Activated CD8-positive, alpha-beta T cell treated with anti-CD3 and anti-CD28 coated beads for 36 hours (primary cell): ENCODE measurements around the gene CD28. TPM values are rescaled to one million over a fixed set of nuclear protein-coding genes. Genes with fewer than 3 reads are reported as not detected.

Experiments
- ATAC-seq: fragments of 200-7000 bp; cut with Tn5 transposase; one replicate; pipeline ENCODE4 v1.10.0; 2021; ENCODE audit warnings: mild to moderate bottlenecking, moderate library complexity
- CTCF ChIA-PET: fragments of 350-600 bp; sonication (Branson Sonifier 250); formaldehyde crosslinking; loops from one replicate; lab custom pipeline; 2021; ENCODE audit warnings: antibody characterized with exemption; lab: Charles Lee
- POLR2A ChIA-PET: fragments of 350-600 bp; sonication (Branson Sonifier 250); formaldehyde crosslinking; loops from one replicate; lab custom pipeline; 2021; ENCODE audit warnings: antibody characterized with exemption; lab: Charles Lee
- DNase-seq: peaks from one replicate; pipeline ENCODE4 v3.0.0-alpha.2; 2020
- H3K27ac Mint-ChIP-seq: one replicate; pipeline ENCODE4 v1.8.0; 2021; ENCODE audit warnings: mild to moderate bottlenecking, mixed read lengths
- H3K27me3 Mint-ChIP-seq: one replicate; pipeline ENCODE4 v1.8.0; 2021; ENCODE audit warnings: mixed read lengths
- H3K36me3 Mint-ChIP-seq: one replicate; pipeline ENCODE4 v1.8.0; 2021; ENCODE audit warnings: low read depth, mixed read lengths
- H3K4me1 Mint-ChIP-seq: one replicate; pipeline ENCODE4 v1.8.0; 2021; ENCODE audit warnings: low read depth, mixed read lengths
- H3K4me3 Mint-ChIP-seq: one replicate; pipeline ENCODE4 v1.8.0; 2021; ENCODE audit warnings: mild to moderate bottlenecking, moderate library complexity, mixed read lengths
- H3K9me3 Mint-ChIP-seq: one replicate; pipeline ENCODE4 v1.8.0; 2021; ENCODE audit warnings: mixed read lengths
- intact Hi-C: fragments of 100-400 bp; cut with micrococcal nuclease; formaldehyde crosslinking; loops from one replicate; pipeline ENCODE4 v1.10.0; 2022
- total RNA-seq, 2 experiments: library from RNA; stranded (reverse); gene quantifications; one replicate each; pipeline ENCODE4 v1.2.3, GENCODE V29; 2021
- TF ChIP-seq, protein P1 (sequence below): fragments of 200-600 bp; IDR thresholded peaks from one replicate; pipeline ENCODE4 v1.8.0; 2022; ENCODE audit warnings: antibody characterized with exemption, mild to moderate bottlenecking

The CD28 gene
- total RNA-seq, 2 experiments from 2014 or later = 94.2 to 97.3 TPM

DNA sequence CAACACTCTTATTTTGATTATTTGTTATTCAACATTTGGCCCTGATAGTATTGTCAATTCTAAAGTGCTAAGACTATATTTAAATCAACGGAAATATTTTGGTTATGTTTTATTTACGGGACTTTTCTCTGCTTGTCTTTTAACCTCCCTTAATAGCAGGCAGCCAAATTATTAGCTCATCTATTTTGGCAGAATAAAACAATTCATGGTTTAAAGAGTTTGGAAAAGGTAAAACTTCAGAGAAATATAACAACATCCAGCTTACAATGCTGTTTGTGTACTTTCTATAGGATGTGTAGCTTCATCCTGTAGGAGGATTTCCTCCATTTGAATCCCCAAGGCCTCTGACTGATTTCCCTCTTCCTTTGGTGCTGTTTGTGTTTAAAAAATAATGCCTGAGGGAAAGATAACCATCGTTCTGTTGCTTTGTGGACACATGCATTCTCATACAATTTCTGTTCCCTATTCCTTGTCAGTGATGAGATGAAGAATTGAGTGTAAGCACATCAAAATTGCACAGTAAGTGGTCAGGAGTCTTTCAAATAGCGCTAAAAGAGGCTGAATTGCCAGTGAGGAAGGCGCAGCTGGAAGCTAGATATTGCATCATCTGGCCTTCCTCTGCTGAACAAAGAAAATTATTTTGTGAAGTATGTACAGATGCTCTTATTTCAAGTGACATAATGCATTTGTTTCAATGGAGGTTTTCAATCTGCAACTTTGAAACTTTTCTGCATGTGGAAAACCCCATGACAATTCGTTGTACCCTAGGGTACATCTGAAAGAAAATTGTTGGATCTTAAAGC lies 80.3 kb downstream of the CD28 start:
- intact Hi-C loops = no loop called here
- H3K4me3 Mint-ChIP-seq = no peak overlapping the region
- H3K27me3 Mint-ChIP-seq = no peaks in the 10 kb centered on the region
- ChIA-PET POLR2A (interaction anchor here (1.3 to 1.6 kb wide), 3 partner anchors 10 to 25 kb away, joined by 4 to 5 read pairs (median 4); no protein-coding TSS in a partner anchor), CTCF (interaction anchor here (0.7 to 1.3 kb wide), 2 partner anchors 27 to 29 kb away, joined by 3 read pairs; no protein-coding TSS in a partner anchor)
- DNase-seq (no peak), ATAC-seq (no peak)
- H3K4me1 Mint-ChIP-seq = peaks cover 35% of the 10 kb centered on the region
- H3K36me3 Mint-ChIP-seq = no peaks in the 10 kb centered on the region
- TF ChIP-seq, protein P1, sequence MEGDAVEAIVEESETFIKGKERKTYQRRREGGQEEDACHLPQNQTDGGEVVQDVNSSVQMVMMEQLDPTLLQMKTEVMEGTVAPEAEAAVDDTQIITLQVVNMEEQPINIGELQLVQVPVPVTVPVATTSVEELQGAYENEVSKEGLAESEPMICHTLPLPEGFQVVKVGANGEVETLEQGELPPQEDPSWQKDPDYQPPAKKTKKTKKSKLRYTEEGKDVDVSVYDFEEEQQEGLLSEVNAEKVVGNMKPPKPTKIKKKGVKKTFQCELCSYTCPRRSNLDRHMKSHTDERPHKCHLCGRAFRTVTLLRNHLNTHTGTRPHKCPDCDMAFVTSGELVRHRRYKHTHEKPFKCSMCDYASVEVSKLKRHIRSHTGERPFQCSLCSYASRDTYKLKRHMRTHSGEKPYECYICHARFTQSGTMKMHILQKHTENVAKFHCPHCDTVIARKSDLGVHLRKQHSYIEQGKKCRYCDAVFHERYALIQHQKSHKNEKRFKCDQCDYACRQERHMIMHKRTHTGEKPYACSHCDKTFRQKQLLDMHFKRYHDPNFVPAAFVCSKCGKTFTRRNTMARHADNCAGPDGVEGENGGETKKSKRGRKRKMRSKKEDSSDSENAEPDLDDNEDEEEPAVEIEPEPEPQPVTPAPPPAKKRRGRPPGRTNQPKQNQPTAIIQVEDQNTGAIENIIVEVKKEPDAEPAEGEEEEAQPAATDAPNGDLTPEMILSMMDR = no peak
- H3K27ac Mint-ChIP-seq = no peak overlapping the region
- H3K9me3 Mint-ChIP-seq = no peaks in the 10 kb centered on the region

DNA sequence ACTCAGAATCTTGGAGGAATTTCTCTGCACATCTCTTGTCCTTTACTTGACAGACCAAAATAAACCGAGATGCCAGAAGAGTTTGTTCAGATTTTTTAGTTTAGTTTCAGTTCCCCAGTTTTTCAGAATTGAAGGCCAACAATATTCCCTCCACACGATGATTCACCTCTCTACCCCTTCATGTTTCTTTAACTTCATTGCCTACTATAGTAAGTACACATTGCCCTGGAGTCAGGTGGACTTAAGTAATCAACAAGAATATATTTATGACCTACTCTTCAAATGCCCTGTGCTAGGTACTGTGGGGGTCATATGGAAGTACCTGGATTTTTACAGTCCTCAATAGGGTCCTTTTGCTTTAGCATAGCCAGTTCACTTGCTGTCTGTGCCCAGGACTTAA lies 81.5 kb downstream of the CD28 start:
- no peak overlapping the region for H3K27ac Mint-ChIP-seq
- no peak for ATAC-seq
- no peak overlapping the region for H3K4me3 Mint-ChIP-seq
- H3K9me3 Mint-ChIP-seq = no peaks in the 10 kb centered on the region
- no peak for DNase-seq
- H3K27me3 Mint-ChIP-seq = no peaks in the 10 kb centered on the region
- intact Hi-C loops = no loop called here
- TF ChIP-seq, protein P1 = no peak
- CTCF ChIA-PET = interaction anchor here (0.7 to 1.3 kb wide), 2 partner anchors 13 to 27 kb away, joined by 3 read pairs; no protein-coding TSS in a partner anchor
- POLR2A ChIA-PET = no interaction called here
- H3K36me3 Mint-ChIP-seq = no peaks in the 10 kb centered on the region
- H3K4me1 Mint-ChIP-seq = peaks cover 24% of the 10 kb centered on the region

Other genes starting within 250 kb of the CD28 start
- 1 to 10 TPM; 1.5 to 1.9 TPM for gene RAPH1, start 171.3 kb upstream of the CD28 start, total RNA-seq
- gene CTLA4, start 161.1 kb downstream of the CD28 start, total RNA-seq = 10 to 100 TPM; 28.7 to 30.7 TPM
- gene ICOS, start 230.1 kb downstream of the CD28 start, total RNA-seq = 10 to 100 TPM; 55.0 to 55.6 TPM